ENCODE data around the gene TMEM250. TPM values are rescaled to one million over a fixed set of nuclear protein-coding genes. Genes with fewer than 3 reads are reported as not detected.

Gene TMEM250
- total RNA-seq, 4 donors from 2014 or later: 23.8 to 31.1 (median 28.4) TPM

DNA sequence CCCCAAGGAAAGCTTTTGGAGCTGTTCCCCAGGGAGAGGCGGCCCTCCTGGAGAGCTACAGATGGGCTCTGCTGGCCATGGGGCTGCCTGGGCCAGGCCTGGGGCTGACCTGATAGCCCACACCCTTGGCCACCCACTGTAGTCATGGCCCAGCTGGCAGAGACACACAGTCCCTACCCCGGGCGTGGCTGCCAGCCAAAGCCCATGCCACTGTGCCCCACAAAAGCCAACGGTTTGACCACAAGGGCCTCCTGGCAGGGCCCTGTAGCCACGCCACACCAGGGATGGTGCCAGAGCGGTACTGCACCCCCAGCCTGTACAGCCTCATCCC, 38.8 kb downstream of the TMEM250 start:
- no peak for TF ChIP-seq CTCF (IDR thresholded peaks at IDR 0.05)
- DNase-seq (ENCODE audit: low spot score) (no peak), ATAC-seq (ENCODE audit: low FRiP score) (no peak)

- DNase-seq (ENCODE audit: low spot score) (no peak), ATAC-seq (ENCODE audit: low FRiP score) (peak; percentile 15)
Observed at GRCh38 chr9:136079211-136079915, 39.3 kb downstream of the TMEM250 start.

DNA sequence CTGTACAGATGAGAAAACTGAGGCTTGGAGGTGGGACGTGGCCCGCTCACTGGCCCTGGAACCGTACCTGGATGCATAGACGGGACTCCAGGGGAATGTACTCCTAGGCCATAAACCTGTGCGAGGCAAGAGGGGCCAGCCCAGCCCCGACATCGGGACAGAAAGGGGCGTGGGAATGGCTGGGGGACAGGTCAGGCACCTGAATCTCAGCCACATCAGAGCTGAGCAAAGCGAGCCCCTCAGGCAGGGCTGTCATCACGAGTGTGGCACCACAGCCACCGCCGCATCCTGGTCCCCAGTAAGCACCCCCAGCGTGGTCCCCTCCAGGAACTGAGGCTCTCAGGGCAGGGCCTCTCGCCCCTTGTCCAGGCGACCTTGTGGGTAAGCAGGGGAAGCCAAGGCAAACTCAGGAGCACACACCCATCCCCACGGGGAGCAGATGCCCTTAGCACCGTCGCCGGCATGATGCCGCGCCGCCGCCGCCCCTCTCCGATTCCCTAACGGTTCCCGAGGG, 40.1 kb downstream of the TMEM250 start:
- DNase-seq (ENCODE audit: low spot score): no peak
- TF ChIP-seq CTCF (IDR thresholded peaks at IDR 0.05): no peak
- ATAC-seq (ENCODE audit: low FRiP score): no peak

More at GRCh38 chr9:136079211-136079915, 39.3 kb downstream of the TMEM250 start:
- no peak for TF ChIP-seq CTCF (IDR thresholded peaks at IDR 0.05)

- ATAC-seq (ENCODE audit: low FRiP score) (no peak), DNase-seq (ENCODE audit: low spot score) (no peak)
- no peak for TF ChIP-seq CTCF (IDR thresholded peaks at IDR 0.05)
Observed at GRCh38 chr9:136078024-136078423, 40.7 kb downstream of the TMEM250 start.

- no peak for TF ChIP-seq CTCF (IDR thresholded peaks at IDR 0.05)
- no peak for ATAC-seq (ENCODE audit: low FRiP score)
- no peak for DNase-seq (ENCODE audit: low spot score)
Observed at GRCh38 chr9:136077491-136077890, 41.2 kb downstream of the TMEM250 start.

DNA sequence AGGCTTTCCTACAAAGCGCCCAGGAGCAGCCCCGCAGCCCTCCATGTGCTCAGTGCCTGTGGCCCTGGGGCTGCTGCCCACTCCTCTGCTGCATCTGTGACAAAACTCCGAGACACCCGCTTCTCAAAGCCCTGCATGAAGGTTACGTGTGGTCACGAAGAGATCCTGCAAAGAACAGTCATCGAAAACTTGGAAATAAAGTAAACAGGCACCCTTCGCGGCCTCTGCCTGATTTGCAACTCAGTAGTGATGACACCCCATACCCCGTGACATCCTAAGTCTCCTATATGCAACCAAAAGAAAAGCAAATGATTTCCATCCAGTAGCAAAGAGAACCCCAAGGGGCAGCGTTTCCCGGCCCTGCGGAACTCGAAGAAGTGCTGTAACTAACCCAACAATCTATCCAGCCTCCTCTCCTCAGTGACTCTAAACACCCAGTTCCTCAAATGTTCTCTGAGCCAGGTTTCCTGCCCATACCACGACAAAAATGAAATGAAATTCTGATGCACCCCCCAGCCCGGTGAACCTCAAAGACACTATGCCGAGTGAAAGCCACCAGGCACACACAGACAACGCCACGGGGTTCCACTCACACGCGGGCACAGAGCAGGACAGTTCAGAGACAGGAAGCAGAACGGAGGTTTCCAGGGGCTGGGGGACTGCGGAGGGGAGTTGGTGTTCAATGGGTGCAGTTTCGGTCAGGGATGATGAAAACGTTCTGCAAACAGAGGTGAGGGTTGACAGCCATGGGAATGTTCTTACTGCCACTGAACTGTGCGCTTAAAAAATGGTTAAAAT, 42.6 kb downstream of the TMEM250 start:
- ATAC-seq (ENCODE audit: low FRiP score): no peak
- DNase-seq (ENCODE audit: low spot score): no peak
- no peak for TF ChIP-seq CTCF (IDR thresholded peaks at IDR 0.05)

Measured in omental fat pad (tissue), 4 donors.